GM12878 (cell line): Measurements from ENCODE around the gene NUP210. TPM values are rescaled to one million over a fixed set of nuclear protein-coding genes. Genes with fewer than 3 reads are reported as not detected.
A peak's percentile ranks its signal among the peaks of the same experiment; 100 is the strongest.

ENCODE experiments used
- ATAC-seq: fragments of 200-7000 bp; cut with Tn5 transposase; 3 replicates; pipeline ENCODE4 v1.9.1; 2020; ENCODE audit warnings: mild to moderate bottlenecking, moderate library complexity
- BruUV-seq: library from RNA; stranded (reverse); fragments of 400-500 nt; replicated peaks from 2 replicates; lab custom pipeline; 2021; lab: Mats Ljungman, UMichigan
- CTCF ChIA-PET: fragments of 300-600 bp; sonication (Branson Sonifier 250); formaldehyde crosslinking; extraction: SDS; loops from one replicate; lab custom pipeline; 2021; ENCODE audit warnings: inconsistent platforms; lab: Yijun Ruan, JAX
- POLR2A ChIA-PET: fragments of 350-600 bp; formaldehyde crosslinking; extraction: SDS; loops from one replicate; lab custom pipeline; 2021; ENCODE audit warnings: inconsistent platforms; lab: Charles Lee
- RAD21 ChIA-PET: fragments of 300-600 bp; sonication (Branson Sonifier 250); formaldehyde crosslinking; loops from one replicate; lab custom pipeline; 2023; ENCODE audit warnings: antibody characterized with exemption; ENCODE audit not compliant: unreplicated experiment; lab: Charles Lee
- SMC1A ChIA-PET: fragments of 300-600 bp; sonication (Branson Sonifier 250); formaldehyde crosslinking; loops from one replicate; lab custom pipeline; 2023; ENCODE audit not compliant: unreplicated experiment, uncharacterized antibody; lab: Charles Lee
- DNase-seq: peaks from one replicate; pipeline ENCODE4 v3.0.0-alpha.2; 2011; ENCODE audit warnings: low read depth, low spot score
- FAIRE-seq: peaks from 3 replicates; lab custom pipeline; 2011; peaks lifted over from hg19 to GRCh38; lab: Jason Lieb, UNC
- H2AFZ ChIP-seq: 2 replicates; pipeline ENCODE4 v1.6.0; 2011; ENCODE audit warnings: low read depth, low read length, control low read depth; ENCODE audit not compliant: control insufficient read depth
- H3K27ac ChIP-seq: 2 replicates; pipeline ENCODE4 v1.5.1; 2011; ENCODE audit warnings: control low read depth; ENCODE audit not compliant: control insufficient read depth, insufficient read depth
- H3K27me3 ChIP-seq, 2 experiments: replicated peaks in 1 of 2; 2 replicates each; pipeline versions ENCODE4 v1.6.0 to v1.6.1; 2011; ENCODE audit warnings: low read length in 1 of 2; ENCODE audit not compliant: control insufficient read depth in 2 of 2, insufficient read depth in 2 of 2
- H3K36me3 ChIP-seq, 2 experiments: 2 replicates each; pipeline ENCODE4 v1.5.1; 2011; ENCODE audit warnings: low read length in 1 of 2; ENCODE audit not compliant: control insufficient read depth in 2 of 2, insufficient read depth in 2 of 2
- H3K4me1 ChIP-seq: 2 replicates; pipeline ENCODE4 v1.6.1; 2011; ENCODE audit warnings: mild to moderate bottlenecking, low read length, moderate library complexity, mixed read lengths; ENCODE audit not compliant: control insufficient read depth, insufficient read depth
- H3K4me2 ChIP-seq: 2 replicates; pipeline ENCODE4 v1.6.0; 2011; ENCODE audit warnings: control low read depth; ENCODE audit not compliant: control insufficient read depth, insufficient read depth
- H3K4me3 ChIP-seq: fragments of 200-600 bp; sonication (generic); 2 replicates; pipeline ENCODE4 v1.5.1; 2016
- H3K79me2 ChIP-seq: 2 replicates; pipeline ENCODE4 v1.6.0; 2011; ENCODE audit warnings: low read length; ENCODE audit not compliant: control insufficient read depth, insufficient read depth
- H3K9ac ChIP-seq: 2 replicates; pipeline ENCODE4 v1.8.0; 2011; ENCODE audit warnings: low read length, control low read depth, mixed read lengths; ENCODE audit not compliant: control insufficient read depth, insufficient read depth
- H3K9me3 ChIP-seq: replicated peaks from 3 replicates; pipeline ENCODE4 v1.5.1; 2011; ENCODE audit warnings: mild to moderate bottlenecking, low read length; ENCODE audit not compliant: control insufficient read depth, insufficient read depth
- H4K20me1 ChIP-seq: 2 replicates; pipeline ENCODE4 v1.6.0; 2011; ENCODE audit not compliant: control insufficient read depth, insufficient read depth
- CEBPB ChIP-seq, 2 experiments: fragments of 150-350 bp in 1 of 2; IDR thresholded peaks; 2 replicates each; pipeline ENCODE4 v1.6.1; 2012 to 2014; ENCODE audit warnings: low read depth in 2 of 2, low read length in 2 of 2, borderline replicate concordance in 1 of 2, inconsistent platforms in 1 of 2
- E2F8 ChIP-seq: fragments of 450-650 bp; IDR thresholded peaks from 2 replicates; pipeline ENCODE4 v1.6.1; 2018; ENCODE audit warnings: mild to moderate bottlenecking, low read depth, moderate library complexity; ENCODE audit not compliant: partially characterized antibody
- GATAD2B ChIP-seq: fragments of 450-650 bp; conservative IDR thresholded peaks from 2 replicates; pipeline ENCODE4 v1.6.1; 2017; ENCODE audit warnings: low read depth, mild to moderate bottlenecking, moderate library complexity
- HDAC2 ChIP-seq: fragments of 200-600 bp; sonication (generic); IDR thresholded peaks from 2 replicates; pipeline ENCODE4 v1.6.1; 2017
- KAT2A ChIP-seq: conservative IDR thresholded peaks from 2 replicates; pipeline ENCODE4 v1.6.1; 2011; ENCODE audit warnings: low read depth, low read length; ENCODE audit not compliant: control insufficient read depth
- NR2F1 ChIP-seq: fragments of 450-650 bp; conservative IDR thresholded peaks from 2 replicates; pipeline ENCODE4 v1.6.1; 2017; ENCODE audit warnings: mild to moderate bottlenecking
- POLR2A ChIP-seq: IDR thresholded peaks from 2 replicates; pipeline ENCODE4 v1.6.1; 2011; ENCODE audit warnings: low read depth, mild to moderate bottlenecking, low read length
- POU2F2 ChIP-seq: IDR thresholded peaks from 3 replicates; pipeline ENCODE4 v1.6.1; 2011; ENCODE audit warnings: low read depth, mild to moderate bottlenecking, low read length, borderline replicate concordance
- SIX5 ChIP-seq: IDR thresholded peaks from 2 replicates; pipeline ENCODE4 v1.6.1; 2011; ENCODE audit warnings: mild to moderate bottlenecking, low read depth, low read length, moderate library complexity; ENCODE audit not compliant: severe bottlenecking
- SMARCA5 ChIP-seq: fragments of 450-650 bp; IDR thresholded peaks from 2 replicates; pipeline ENCODE4 v1.6.1; 2017; ENCODE audit warnings: mild to moderate bottlenecking
- TAF1 ChIP-seq: IDR thresholded peaks from 2 replicates; pipeline ENCODE4 v1.6.1; 2011; ENCODE audit warnings: mild to moderate bottlenecking, low read depth, low read length, borderline replicate concordance
- TCF12 ChIP-seq: IDR thresholded peaks from 2 replicates; pipeline ENCODE4 v1.6.1; 2011; ENCODE audit warnings: low read depth, mild to moderate bottlenecking, low read length
- TCF7 ChIP-seq: IDR thresholded peaks from 2 replicates; pipeline ENCODE4 v1.6.1; 2014; ENCODE audit warnings: antibody characterized with exemption, borderline replicate concordance
- WRNIP1 ChIP-seq: IDR thresholded peaks from 2 replicates; pipeline ENCODE4 v1.6.1; 2011; ENCODE audit warnings: low read depth, low read length, improper control_type of control experiment, borderline replicate concordance
- ZBED1 ChIP-seq: IDR thresholded peaks from 2 replicates; pipeline ENCODE4 v1.6.1; 2016; ENCODE audit warnings: borderline replicate concordance
- WGBS: methylation state at CpG from one replicate; pipeline ENCODE4 v1.1.6; 2016; ENCODE audit warnings: low lambda C conversion rate; ENCODE audit not compliant: insufficient replicate concordance, insufficient coverage; ENCODE audit errors: missing lambda C conversion rate; 5-methylcytosine and 5-hydroxymethylcytosine counted together
- in situ Hi-C: fragments of 300-500 bp; cut with MboI; formaldehyde crosslinking; loops from 9 replicates; pipeline ENCODE4 v1.14.3; 2018; ENCODE audit warnings: mixed read lengths
- intact Hi-C: fragments of 100-400 bp; cut with micrococcal nuclease; formaldehyde crosslinking; loops from one replicate; pipeline ENCODE4 v1.14.2; 2022; ENCODE audit not compliant: unreplicated experiment
- polyA plus RNA-seq, 11 experiments: library from polyadenylated mRNA; depleted of rRNA in 4 of 11; unstranded in 6 of 11; stranded (reverse) in 5 of 11; fragments of >200 nt; fragmentation: Nextera tagmentation in 4 of 11; fragmentation: Illumina TruSeq in 1 of 11; extraction: Ambion mirVana in 4 of 11; extraction: Trizol in 1 of 11; gene quantifications; 1 replicate in 1 of 11; 2 replicates in 10 of 11; pipeline versions ENCODE4 v1.2.1 to v1.2.3, GENCODE V29; 2011 to 2016; ENCODE audit warnings: inconsistent platforms in 2 of 11, missing spikeins in 2 of 11, low read depth in 1 of 11
- total RNA-seq, 4 experiments: library from RNA; depleted of rRNA in 3 of 4; stranded (reverse); fragments of >200 nt in 3 of 4; fragmentation: Illumina TruSeq in 1 of 4; extraction: Trizol in 1 of 4; gene quantifications; 2 replicates each; pipeline versions ENCODE4 v1.2.1 to v1.2.3, GENCODE V29; 2013 to 2021

NUP210 gene
- total and polyA plus RNA-seq, 10 of the 15 experiments (the other 5 are each of a cell fraction or from before 2014, with no cell fraction given), result 2.9 to 150 (median 76.0) TPM

GRCh38 chr3:13329746-13330145 lies 90.4 kb downstream of the NUP210 start:
- no peaks in the 10 kb centered on the region for H3K9me3 ChIP-seq
- H4K20me1 ChIP-seq, result no peaks in the 10 kb centered on the region
- H2AFZ ChIP-seq, result no peak overlapping the region
- no peak overlapping the region for H3K4me3 ChIP-seq
- no peak overlapping the region for H3K27ac ChIP-seq
- in situ Hi-C loops (no loop called here), intact Hi-C loops (loop anchor here (10.0 kb wide), 1 partner anchor 235 kb away; no protein-coding TSS in a partner anchor)
- ChIA-PET RAD21 (interaction anchor here (0.6 to 1.7 kb wide), 4 partner anchors 31 to 238 kb away, joined by 3 to 6 read pairs (median 3); no protein-coding TSS in a partner anchor), CTCF (interaction anchor here (0.8 to 1.6 kb wide), 3 partner anchors 27 to 122 kb away, joined by 3 to 5 read pairs (median 5); no protein-coding TSS in a partner anchor), POLR2A (no interaction called here), SMC1A (interaction anchor here (1.0 to 3.3 kb wide), 2 partner anchors 88 to 123 kb away, joined by 4 to 21 read pairs; no protein-coding TSS in a partner anchor)
- H3K36me3 ChIP-seq, result peaks cover 43 to 50% of the 10 kb centered on the region in 2 experiments
- 98% methylated on average over 5 of the region's 5 CpGs for WGBS
- no peak overlapping the region for H3K9ac ChIP-seq
- FAIRE-seq (no peak), DNase-seq (no peak), ATAC-seq (no peak)
- TF ChIP-seq WRNIP1 (no peak), POLR2A (0 out of 2 replicates have a peak, but pooled peaks have one; percentile 8)
- no peaks in the 10 kb centered on the region for H3K79me2 ChIP-seq
- no peak overlapping the region for H3K4me2 ChIP-seq
- no TSS peak for BruUV-seq
- H3K4me1 ChIP-seq, result peaks cover 32% of the 10 kb centered on the region
- H3K27me3 ChIP-seq, result no peaks in the 10 kb centered on the region

GRCh38 chr3:13325892-13326443 lies 94.2 kb downstream of the NUP210 start:
- H3K4me1 ChIP-seq, result no peaks in the 10 kb centered on the region
- no peak for ATAC-seq
- RAD21 ChIA-PET, result interaction anchor here (1.6 kb wide), 1 partner anchor 234 kb away, joined by 4 read pairs; no protein-coding TSS in a partner anchor
- no peaks in the 10 kb centered on the region for H4K20me1 ChIP-seq
- CTCF ChIA-PET, result interaction anchor here (0.5 to 1.5 kb wide), 5 partner anchors 91 to 234 kb away, joined by 3 to 9 read pairs (median 4); no protein-coding TSS in a partner anchor
- in situ Hi-C loops (no loop called here), intact Hi-C loops (no loop called here)
- DNase-seq, result no peak
- H3K79me2 ChIP-seq, result no peaks in the 10 kb centered on the region
- H3K9ac ChIP-seq, result no peak overlapping the region
- H3K9me3 ChIP-seq, result no peaks in the 10 kb centered on the region
- WGBS, result 85% methylated on average over 7 of the region's 7 CpGs
- SMC1A ChIA-PET, result interaction anchor here (1.0 to 1.4 kb wide), 3 partner anchors 10 to 126 kb away, joined by 3 to 7 read pairs (median 5); no protein-coding TSS in a partner anchor
- H3K4me3 ChIP-seq, result no peak overlapping the region
- no peak overlapping the region for H3K4me2 ChIP-seq
- no peak overlapping the region for H2AFZ ChIP-seq
- H3K36me3 ChIP-seq, result peaks cover 65 to 66% of the 10 kb centered on the region in 2 experiments
- H3K27me3 ChIP-seq, result no peaks in the 10 kb centered on the region
- no peak for FAIRE-seq
- no TSS peak for BruUV-seq
- POLR2A ChIA-PET, result interaction anchor here (0.6 kb wide), 1 partner anchor 759 kb away, joined by 8 read pairs; no protein-coding TSS in a partner anchor
- no peak overlapping the region for H3K27ac ChIP-seq
- no peak for TF ChIP-seq SIX5
- no peak for TF ChIP-seq TCF7
- no peak for TF ChIP-seq E2F8
- no peak for TF ChIP-seq TAF1
- TF ChIP-seq KAT2A, result no peak
- TF ChIP-seq HDAC2, result no peak
- TF ChIP-seq GATAD2B, result no peak
- no peak for TF ChIP-seq SMARCA5
- TF ChIP-seq CEBPB (IDR thresholded peaks at IDR 0.05; ENCODE audit: borderline replicate concordance in 1 of 2, low read depth in 2 of 2, low read length in 2 of 2), result no peak
- no peak for TF ChIP-seq ZBED1
- TF ChIP-seq POU2F2, result no peak
- TF ChIP-seq TCF12, result no peak
- no peak for TF ChIP-seq NR2F1
